SK-N-SH treated with all-trans-retinoic acid at 6 μM for 48 hours (cell line): Measurements from ENCODE around the gene SULT1A2.

Source experiments
- CREB5 ChIP-seq: fragments of 250-450 bp; sonication (Bioruptor Pico); IDR thresholded peaks from 2 replicates; pipeline ENCODE4 v1.5.1; 2020; ENCODE audit warnings: low read depth, mild to moderate bottlenecking, moderate library complexity
- OSR1 ChIP-seq: fragments of 250-450 bp; sonication (Bioruptor Pico); IDR thresholded peaks from 2 replicates; pipeline ENCODE4 v1.8.0; 2022; ENCODE audit warnings: moderate library complexity, mild to moderate bottlenecking, inconsistent platforms
- PATZ1 ChIP-seq: fragments of 250-450 bp; sonication (Bioruptor Pico); IDR thresholded peaks from 2 replicates; pipeline ENCODE4 v1.8.0; 2020; ENCODE audit warnings: mild to moderate bottlenecking, moderate library complexity, borderline replicate concordance
- PPARA ChIP-seq: fragments of 250-450 bp; sonication (Bioruptor Pico); IDR thresholded peaks from 2 replicates; pipeline ENCODE4 v1.5.0; 2020; ENCODE audit warnings: mild to moderate bottlenecking, borderline replicate concordance
- RARB ChIP-seq: fragments of 250-450 bp; sonication (Bioruptor Pico); IDR thresholded peaks from 2 replicates; pipeline ENCODE4 v1.8.0; 2021; ENCODE audit warnings: mild to moderate bottlenecking, moderate library complexity
- SNAI2 ChIP-seq: fragments of 250-450 bp; sonication (Bioruptor Pico); IDR thresholded peaks from 2 replicates; pipeline ENCODE4 v1.5.0; 2020; ENCODE audit warnings: mild to moderate bottlenecking, moderate library complexity
- ZC3H10 ChIP-seq: fragments of 250-450 bp; sonication (Bioruptor Pico); IDR thresholded peaks from 2 replicates; pipeline ENCODE4 v1.5.1; 2021; ENCODE audit warnings: mild to moderate bottlenecking, moderate library complexity

GRCh38 chr16:28546626-28547025, 50.2 kb downstream of the SULT1A2 start:
- TF ChIP-seq CREB5 (CRISPR knock-in tag), result no peak
- no peak for TF ChIP-seq RARB (CRISPR knock-in tag)
- TF ChIP-seq OSR1 (CRISPR knock-in tag), result no peak
- TF ChIP-seq ZC3H10 (CRISPR knock-in tag), result no peak
- no peak for TF ChIP-seq PATZ1 (CRISPR knock-in tag)
- TF ChIP-seq PPARA (CRISPR knock-in tag), result no peak
- TF ChIP-seq SNAI2 (CRISPR knock-in tag), result no peak
